Measurements from ENCODE around the gene GRIP2.

Gene GRIP2

GRCh38 chr3:14539742-14540491, at the start of gene GRIP2:
GRIP2 (minus strand) TSS chr3:14540342; CDS start chr3:14540308, 34 bp downstream.
- DNase-seq (ENCODE audit: low read depth, low spot score) = no peak

- no peak for DNase-seq (ENCODE audit: low read depth, low spot score)
These were observed 48.4 kb upstream of the GRIP2 start for GRCh38 chr3:14588425-14589112.

GRCh38 chr3:14587740-14588360, 47.7 kb upstream of the GRIP2 start:
- no peak for DNase-seq (ENCODE audit: low read depth, low spot score)

GRCh38 chr3:14586611-14587010, 46.5 kb upstream of the GRIP2 start:
- DNase-seq (ENCODE audit: low read depth, low spot score) = no peak

- DNase-seq (ENCODE audit: low read depth, low spot score) = no peak
These were observed 43.5 kb upstream of the GRIP2 start for GRCh38 chr3:14583548-14584091.

- DNase-seq (ENCODE audit: low read depth, low spot score) = no peak
These were observed 41.9 kb upstream of the GRIP2 start for GRCh38 chr3:14582045-14582410.

GRCh38 chr3:14581334-14582044, 41.3 kb upstream of the GRIP2 start:
- no peak for DNase-seq (ENCODE audit: low read depth, low spot score)

- no peak for DNase-seq (ENCODE audit: low read depth, low spot score)
These were observed 37.8 kb upstream of the GRIP2 start for GRCh38 chr3:14577897-14578296.

GRCh38 chr3:14576163-14576562, 36.0 kb upstream of the GRIP2 start:
- DNase-seq (ENCODE audit: low read depth, low spot score) = no peak

- no peak for DNase-seq (ENCODE audit: low read depth, low spot score)
These were observed 34.0 kb upstream of the GRIP2 start for GRCh38 chr3:14574183-14574582.

- no peak for DNase-seq (ENCODE audit: low read depth, low spot score)
These were observed 33.6 kb upstream of the GRIP2 start for GRCh38 chr3:14573706-14574105.

- DNase-seq (ENCODE audit: low read depth, low spot score) = no peak
These were observed 30.7 kb upstream of the GRIP2 start for GRCh38 chr3:14570864-14571263.

- DNase-seq (ENCODE audit: low read depth, low spot score) = no peak
These were observed 29.9 kb upstream of the GRIP2 start for GRCh38 chr3:14570089-14570488.

GRCh38 chr3:14569474-14570000, 29.4 kb upstream of the GRIP2 start:
- no peak for DNase-seq (ENCODE audit: low read depth, low spot score)

GRCh38 chr3:14568269-14568668, 28.1 kb upstream of the GRIP2 start:
- DNase-seq (ENCODE audit: low read depth, low spot score) = no peak

- DNase-seq (ENCODE audit: low read depth, low spot score) = no peak
These were observed 26.7 kb upstream of the GRIP2 start for GRCh38 chr3:14566812-14567211.

- DNase-seq (ENCODE audit: low read depth, low spot score) = no peak
These were observed 25.9 kb upstream of the GRIP2 start for GRCh38 chr3:14565868-14566588.

GRCh38 chr3:14564741-14565140, 24.6 kb upstream of the GRIP2 start:
- no peak for DNase-seq (ENCODE audit: low read depth, low spot score)

- DNase-seq (ENCODE audit: low read depth, low spot score) = no peak
These were observed 23.9 kb upstream of the GRIP2 start for GRCh38 chr3:14563946-14564539.

GRCh38 chr3:14562121-14562890, 22.2 kb upstream of the GRIP2 start:
- no peak for DNase-seq (ENCODE audit: low read depth, low spot score)
